Right lobe of liver (tissue), 4 donors: ENCODE data around the gene CYP2C19.
"Not testable (repeated sequence)": the region's sequence is repeated elsewhere in the genome, so short reads cannot be mapped to it uniquely, and the experiment has no call there.

Experiments used
- CTCF ChIP-seq, 4 donors: fragments of 200-600 bp in 3 of 4; fragments of 450-650 bp in 1 of 4; IDR thresholded peaks; one replicate each; pipeline versions ENCODE4 v1.5.1 to v1.8.0; 2016 to 2022; ENCODE audit warnings: antibody characterized with exemption in 4 of 4, mild to moderate bottlenecking in 2 of 4
- POLR2A ChIP-seq: fragments of 450-650 bp; IDR thresholded peaks from one replicate; pipeline ENCODE4 v1.6.1; 2017; ENCODE audit warnings: antibody characterized with exemption, mild to moderate bottlenecking
- donor health status: DM: no; HTN: no; CAD: no.
- donor health status: DM: no; HTN: no; CAD: no.
- donor health status: DM: no; HTN: yes; CAD: no.

GRCh38 chr10:94775425-94775824, 12.9 kb downstream of the CYP2C19 start:
- TF ChIP-seq CTCF (IDR thresholded peaks at IDR 0.05); POLR2A: not testable (repeated sequence)
